ENCODE results near the gene SNRNP48. TPM values are rescaled to one million over a fixed set of nuclear protein-coding genes. Genes with fewer than 3 reads are reported as not detected.

The SNRNP48 gene
- total and polyA plus RNA-seq, 2 of the 4 experiments (the other 2 are of a cell fraction): 5.2 to 6.2 TPM

DNA sequence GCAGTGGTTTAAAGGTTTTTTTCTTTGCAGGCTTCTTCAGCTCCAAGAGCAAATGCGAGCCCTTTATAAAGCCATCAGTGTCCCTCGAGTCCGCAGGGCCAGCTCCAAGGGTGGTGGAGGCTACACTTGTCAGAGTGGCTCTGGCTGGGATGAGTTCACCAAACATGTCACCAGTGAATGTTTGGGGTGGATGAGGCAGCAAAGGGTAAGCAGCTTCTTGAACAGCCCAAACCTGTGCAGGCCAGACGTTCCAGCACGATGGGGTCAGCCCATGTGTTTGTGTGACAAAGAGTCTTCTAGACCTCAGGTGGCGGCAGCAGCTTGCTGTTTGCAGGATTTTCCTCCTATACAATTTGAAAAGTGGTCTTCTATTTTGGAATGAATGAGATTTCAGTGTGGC, 30.8 kb upstream of the SNRNP48 start:
- Histone ChIP-seq H3K27ac (ENCODE audit: insufficient read depth, low read length) (no peak overlapping the region), H3K4me1 (ENCODE audit: control insufficient read depth, insufficient read depth, low read length) (no peaks in the 10 kb centered on the region), H4K91ac (ENCODE audit: insufficient read depth, low read depth, low read length) (no peak overlapping the region), H3K4me2 (ENCODE audit: low read depth, low read length) (no peak overlapping the region), H3K79me1 (ENCODE audit: low read depth in 1 of 2, low read length in 2 of 2) (0 out of 4 replicates have a peak, but pooled peaks cover 3 to 7% of the 10 kb centered on the region in 2 experiments), H3K9ac (ENCODE audit: low read depth, low read length) (no peak overlapping the region), H3K9me3 (ENCODE audit: control insufficient read depth, insufficient read depth, low read length) (no peaks in the 10 kb centered on the region), H3K18ac (ENCODE audit: low read depth, low read length) (no peak overlapping the region), H3K4ac (ENCODE audit: low read depth, low read length) (no peak overlapping the region), H3K14ac (replicated peaks; ENCODE audit: low read depth, low read length) (no peak overlapping the region), H4K20me1 (ENCODE audit: insufficient read depth, low read length) (no peaks in the 10 kb centered on the region), H3K56ac (ENCODE audit: extremely low read depth, insufficient read depth, low read length) (no peak overlapping the region), H3K36me3 (ENCODE audit: control insufficient read depth, insufficient read depth, low read length) (peaks cover 4% of the 10 kb centered on the region; the same call in 1 of the 2 replicates), H2BK15ac (ENCODE audit: low read depth, low read length) (no peak overlapping the region), H3K27me3 (ENCODE audit: control insufficient read depth, insufficient read depth, low read length) (no peaks in the 10 kb centered on the region; the same call in 1 of the 2 replicates), H2AK9ac (replicated peaks; ENCODE audit: low read depth, low read length, poor library complexity) (no peak overlapping the region), H4K8ac (ENCODE audit: low read depth in 2 of 2, low read length in 2 of 2) (no peak overlapping the region), H2BK5ac (ENCODE audit: low read depth, low read length, poor library complexity, severe bottlenecking) (no peak overlapping the region), H3K23ac (ENCODE audit: low read depth, low read length) (no peak overlapping the region), H2BK120ac (ENCODE audit: low read depth, low read length) (no peak overlapping the region), H4K5ac (ENCODE audit: low read depth, low read length) (no peak overlapping the region), H3K9me1 (ENCODE audit: insufficient read depth, low read length) (peaks cover 6% of the 10 kb centered on the region; the same call in 1 of the 2 replicates), H2AFZ (replicated peaks; ENCODE audit: low read length, poor library complexity) (no peak overlapping the region), H3K4me3 (ENCODE audit: insufficient read depth, low read depth, low read length) (no peak overlapping the region), H2BK20ac (ENCODE audit: low read depth, low read length) (no peak overlapping the region), H2AK5ac (ENCODE audit: low read depth, low read length) (no peak overlapping the region)
- no peak for DNase-seq
- no TSS peak for BruUV-seq (replicated peaks)
- dilution Hi-C loops (cut with HindIII; ENCODE audit: low sequenced_read_pairs, unreplicated experiment): no loop called here
- in situ Hi-C loops (cut with MboI; ENCODE audit: low sequenced_read_pairs): no loop called here
- TF ChIP-seq CEBPB (IDR thresholded peaks at IDR 0.05; ENCODE audit: low read depth, low read length) (no peak), RCOR1 (IDR thresholded peaks at IDR 0.05; ENCODE audit: insufficient replicate concordance, low read length) (no peak), SMC3 (IDR thresholded peaks at IDR 0.05; ENCODE audit: low read depth, low read length) (no peak), POLR2A (IDR thresholded peaks at IDR 0.05; ENCODE audit: low read depth, low read length) (no peak), FOS (IDR thresholded peaks at IDR 0.05; ENCODE audit: low read depth, low read length) (no peak), RAD21 (IDR thresholded peaks at IDR 0.05; ENCODE audit: low read length) (no peak)
- TF ChIP-seq, protein P1, sequence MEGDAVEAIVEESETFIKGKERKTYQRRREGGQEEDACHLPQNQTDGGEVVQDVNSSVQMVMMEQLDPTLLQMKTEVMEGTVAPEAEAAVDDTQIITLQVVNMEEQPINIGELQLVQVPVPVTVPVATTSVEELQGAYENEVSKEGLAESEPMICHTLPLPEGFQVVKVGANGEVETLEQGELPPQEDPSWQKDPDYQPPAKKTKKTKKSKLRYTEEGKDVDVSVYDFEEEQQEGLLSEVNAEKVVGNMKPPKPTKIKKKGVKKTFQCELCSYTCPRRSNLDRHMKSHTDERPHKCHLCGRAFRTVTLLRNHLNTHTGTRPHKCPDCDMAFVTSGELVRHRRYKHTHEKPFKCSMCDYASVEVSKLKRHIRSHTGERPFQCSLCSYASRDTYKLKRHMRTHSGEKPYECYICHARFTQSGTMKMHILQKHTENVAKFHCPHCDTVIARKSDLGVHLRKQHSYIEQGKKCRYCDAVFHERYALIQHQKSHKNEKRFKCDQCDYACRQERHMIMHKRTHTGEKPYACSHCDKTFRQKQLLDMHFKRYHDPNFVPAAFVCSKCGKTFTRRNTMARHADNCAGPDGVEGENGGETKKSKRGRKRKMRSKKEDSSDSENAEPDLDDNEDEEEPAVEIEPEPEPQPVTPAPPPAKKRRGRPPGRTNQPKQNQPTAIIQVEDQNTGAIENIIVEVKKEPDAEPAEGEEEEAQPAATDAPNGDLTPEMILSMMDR (conservative IDR thresholded peaks at IDR 0.05; ENCODE audit: low read depth, low read length): no peak
- TF ChIP-seq, protein P2, sequence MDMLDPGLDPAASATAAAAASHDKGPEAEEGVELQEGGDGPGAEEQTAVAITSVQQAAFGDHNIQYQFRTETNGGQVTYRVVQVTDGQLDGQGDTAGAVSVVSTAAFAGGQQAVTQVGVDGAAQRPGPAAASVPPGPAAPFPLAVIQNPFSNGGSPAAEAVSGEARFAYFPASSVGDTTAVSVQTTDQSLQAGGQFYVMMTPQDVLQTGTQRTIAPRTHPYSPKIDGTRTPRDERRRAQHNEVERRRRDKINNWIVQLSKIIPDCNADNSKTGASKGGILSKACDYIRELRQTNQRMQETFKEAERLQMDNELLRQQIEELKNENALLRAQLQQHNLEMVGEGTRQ (IDR thresholded peaks at IDR 0.05; ENCODE audit: low read depth, low read length): no peak
- no peak for ATAC-seq (ENCODE audit: low read depth)
- CTCF ChIA-PET: interaction anchor here (0.6 kb wide), 1 partner anchor 79 kb away, joined by 3 read pairs; no protein-coding TSS in a partner anchor
- POLR2A ChIA-PET (ENCODE audit: unreplicated experiment): no interaction called here
- intact Hi-C loops (cut with micrococcal nuclease): no loop called here
- no CpG with 5 or more reads among the region's 6 CpGs for WGBS, 2 experiments (ENCODE audit: extremely low coverage in 2 of 2, insufficient read length in 1 of 2)
